HL-60 (cell line): ENCODE results near the gene NOS1.

Experiments
- CTCF ChIP-seq: IDR thresholded peaks from one replicate; pipeline ENCODE4 v1.5.1; 2011; ENCODE audit warnings: low read length, control low read depth, inconsistent platforms; ENCODE audit not compliant: insufficient read depth
- GABPA ChIP-seq: IDR thresholded peaks from 2 replicates; pipeline ENCODE4 v1.6.1; 2012; ENCODE audit warnings: low read depth
- POLR2AphosphoS5 ChIP-seq: IDR thresholded peaks from 2 replicates; pipeline ENCODE4 v1.6.1; 2012; ENCODE audit warnings: low read depth
- REST ChIP-seq: IDR thresholded peaks from 2 replicates; pipeline ENCODE4 v1.6.1; 2012; ENCODE audit warnings: low read depth; ENCODE audit not compliant: insufficient replicate concordance

GRCh38 chr12:117377758-117378157 is 16.3 kb upstream of the NOS1 start:
- no peak for TF ChIP-seq CTCF
- no peak for TF ChIP-seq POLR2AphosphoS5
- no peak for TF ChIP-seq REST
- TF ChIP-seq GABPA: no peak
